ENCODE results near the gene IGHMBP2. TPM values are rescaled to one million over a fixed set of nuclear protein-coding genes. Genes with fewer than 3 reads are reported as not detected.
"Not testable (repeated sequence)": the region's sequence is repeated elsewhere in the genome, so short reads cannot be mapped to it uniquely, and the experiment has no call there.

IGHMBP2 gene
- total RNA-seq, 1 experiment from 2014 or later: 27.8 TPM

DNA sequence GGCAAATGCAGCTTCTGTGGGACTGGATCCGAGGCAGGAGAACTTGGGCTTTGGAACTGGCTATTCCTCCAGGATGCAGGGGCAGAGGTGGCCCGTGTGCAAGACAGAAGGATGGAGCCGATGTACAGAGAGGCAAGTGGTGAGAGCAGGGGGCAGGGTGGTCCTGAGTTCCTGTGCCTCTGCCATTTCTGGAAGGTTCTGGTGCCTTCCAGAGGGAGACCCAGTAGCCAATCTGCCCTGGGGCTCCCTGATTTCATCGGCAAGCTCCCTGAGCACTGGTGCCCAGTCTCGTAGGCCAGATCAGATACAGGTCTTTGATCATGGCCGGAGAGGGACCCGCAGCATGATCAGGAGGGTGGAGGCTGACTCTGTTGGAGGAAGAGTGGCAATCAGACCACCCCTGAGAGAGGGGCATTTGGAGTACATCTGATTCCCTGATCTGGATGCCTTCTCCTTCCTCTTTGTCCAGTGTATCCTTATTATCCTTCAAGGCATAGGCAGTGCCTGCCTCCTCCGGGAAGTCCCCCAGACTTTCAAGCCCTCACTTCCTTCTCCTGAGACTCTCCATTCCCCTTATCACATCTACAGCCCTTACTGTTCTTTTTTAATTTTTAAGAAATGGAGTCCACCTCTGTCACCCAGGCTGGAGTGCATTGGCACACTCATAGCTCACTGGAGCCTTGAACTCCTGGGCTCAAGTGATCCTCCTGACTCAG lies 67.4 kb downstream of the IGHMBP2 start:
- intact Hi-C loops (cut with micrococcal nuclease; ENCODE audit: unreplicated experiment) (no loop called here), in situ Hi-C loops (cut with HindIII; ENCODE audit: low pct_unique_long_range_greater_than_20kb, low sequenced_read_pairs) (no loop called here)
- Histone ChIP-seq H3K4me1 (ENCODE audit: control insufficient read depth, insufficient read depth, low read length) (no peaks in the 10 kb centered on the region), H3K4me3 (ENCODE audit: low read depth in 2 of 2, low read length in 2 of 2) (no peak overlapping the region), H3K27ac (ENCODE audit: low read length) (no peak overlapping the region), H3K9me3 (ENCODE audit: control insufficient read depth, insufficient read depth, low read depth, low read length) (no peaks in the 10 kb centered on the region), H3K27me3 (ENCODE audit: control insufficient read depth, insufficient read depth, low read length) (peaks cover 6% of the 10 kb centered on the region; the same call in 1 of the 2 replicates), H3K36me3 (ENCODE audit: control insufficient read depth, insufficient read depth, low read length) (no peaks in the 10 kb centered on the region)
- DNase-seq (ENCODE audit: low read depth, low spot score) (no peak), ATAC-seq (no peak)
- CTCF ChIA-PET: no interaction called here
- TF ChIP-seq TCF7L2 (IDR thresholded peaks at IDR 0.05; ENCODE audit: low read depth, low read length): no peak
- TF ChIP-seq, protein P1, sequence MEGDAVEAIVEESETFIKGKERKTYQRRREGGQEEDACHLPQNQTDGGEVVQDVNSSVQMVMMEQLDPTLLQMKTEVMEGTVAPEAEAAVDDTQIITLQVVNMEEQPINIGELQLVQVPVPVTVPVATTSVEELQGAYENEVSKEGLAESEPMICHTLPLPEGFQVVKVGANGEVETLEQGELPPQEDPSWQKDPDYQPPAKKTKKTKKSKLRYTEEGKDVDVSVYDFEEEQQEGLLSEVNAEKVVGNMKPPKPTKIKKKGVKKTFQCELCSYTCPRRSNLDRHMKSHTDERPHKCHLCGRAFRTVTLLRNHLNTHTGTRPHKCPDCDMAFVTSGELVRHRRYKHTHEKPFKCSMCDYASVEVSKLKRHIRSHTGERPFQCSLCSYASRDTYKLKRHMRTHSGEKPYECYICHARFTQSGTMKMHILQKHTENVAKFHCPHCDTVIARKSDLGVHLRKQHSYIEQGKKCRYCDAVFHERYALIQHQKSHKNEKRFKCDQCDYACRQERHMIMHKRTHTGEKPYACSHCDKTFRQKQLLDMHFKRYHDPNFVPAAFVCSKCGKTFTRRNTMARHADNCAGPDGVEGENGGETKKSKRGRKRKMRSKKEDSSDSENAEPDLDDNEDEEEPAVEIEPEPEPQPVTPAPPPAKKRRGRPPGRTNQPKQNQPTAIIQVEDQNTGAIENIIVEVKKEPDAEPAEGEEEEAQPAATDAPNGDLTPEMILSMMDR (IDR thresholded peaks at IDR 0.05): no peak
- TF ChIP-seq SIN3A (IDR thresholded peaks at IDR 0.05; ENCODE audit: borderline replicate concordance, insufficient read depth, low read depth, low read length): no peak
- TF ChIP-seq, protein P2, sequence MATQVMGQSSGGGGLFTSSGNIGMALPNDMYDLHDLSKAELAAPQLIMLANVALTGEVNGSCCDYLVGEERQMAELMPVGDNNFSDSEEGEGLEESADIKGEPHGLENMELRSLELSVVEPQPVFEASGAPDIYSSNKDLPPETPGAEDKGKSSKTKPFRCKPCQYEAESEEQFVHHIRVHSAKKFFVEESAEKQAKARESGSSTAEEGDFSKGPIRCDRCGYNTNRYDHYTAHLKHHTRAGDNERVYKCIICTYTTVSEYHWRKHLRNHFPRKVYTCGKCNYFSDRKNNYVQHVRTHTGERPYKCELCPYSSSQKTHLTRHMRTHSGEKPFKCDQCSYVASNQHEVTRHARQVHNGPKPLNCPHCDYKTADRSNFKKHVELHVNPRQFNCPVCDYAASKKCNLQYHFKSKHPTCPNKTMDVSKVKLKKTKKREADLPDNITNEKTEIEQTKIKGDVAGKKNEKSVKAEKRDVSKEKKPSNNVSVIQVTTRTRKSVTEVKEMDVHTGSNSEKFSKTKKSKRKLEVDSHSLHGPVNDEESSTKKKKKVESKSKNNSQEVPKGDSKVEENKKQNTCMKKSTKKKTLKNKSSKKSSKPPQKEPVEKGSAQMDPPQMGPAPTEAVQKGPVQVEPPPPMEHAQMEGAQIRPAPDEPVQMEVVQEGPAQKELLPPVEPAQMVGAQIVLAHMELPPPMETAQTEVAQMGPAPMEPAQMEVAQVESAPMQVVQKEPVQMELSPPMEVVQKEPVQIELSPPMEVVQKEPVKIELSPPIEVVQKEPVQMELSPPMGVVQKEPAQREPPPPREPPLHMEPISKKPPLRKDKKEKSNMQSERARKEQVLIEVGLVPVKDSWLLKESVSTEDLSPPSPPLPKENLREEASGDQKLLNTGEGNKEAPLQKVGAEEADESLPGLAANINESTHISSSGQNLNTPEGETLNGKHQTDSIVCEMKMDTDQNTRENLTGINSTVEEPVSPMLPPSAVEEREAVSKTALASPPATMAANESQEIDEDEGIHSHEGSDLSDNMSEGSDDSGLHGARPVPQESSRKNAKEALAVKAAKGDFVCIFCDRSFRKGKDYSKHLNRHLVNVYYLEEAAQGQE (IDR thresholded peaks at IDR 0.05; ENCODE audit: insufficient read depth in 1 of 2, low read depth in 2 of 2, low read length in 1 of 2): no peak
- no peak for TF ChIP-seq POLR2AphosphoS5 (IDR thresholded peaks at IDR 0.05; ENCODE audit: low read depth, low read length)
- no TSS peak for BruUV-seq (replicated peaks)
- POLR2A ChIA-PET: interaction anchor here (0.6 kb wide), 2 partner anchors 32 to 1399 kb away, joined by 3 read pairs; no protein-coding TSS in a partner anchor

DNA sequence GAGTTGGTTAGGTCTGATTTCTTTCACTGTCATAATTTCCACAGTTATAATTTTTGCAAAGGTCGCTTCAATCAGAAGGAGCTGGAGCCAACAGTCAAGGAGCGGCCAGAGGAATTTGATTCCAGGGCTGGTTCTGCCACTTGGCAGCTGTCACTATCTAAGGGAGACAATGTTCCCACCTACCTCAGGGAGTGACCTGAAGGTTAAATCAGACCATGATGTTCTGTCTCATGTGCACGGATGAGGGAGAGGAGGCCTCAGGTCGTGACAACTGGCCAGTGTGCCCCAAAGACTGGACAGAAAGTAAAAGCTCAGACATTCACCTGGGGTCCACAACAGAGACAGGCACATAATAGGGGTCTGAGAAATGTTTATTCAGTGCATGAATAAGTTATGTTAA lies 69.5 kb downstream of the IGHMBP2 start:
- intact Hi-C loops (cut with micrococcal nuclease; ENCODE audit: unreplicated experiment): no loop called here
- BruUV-seq (replicated peaks): no TSS peak

DNA sequence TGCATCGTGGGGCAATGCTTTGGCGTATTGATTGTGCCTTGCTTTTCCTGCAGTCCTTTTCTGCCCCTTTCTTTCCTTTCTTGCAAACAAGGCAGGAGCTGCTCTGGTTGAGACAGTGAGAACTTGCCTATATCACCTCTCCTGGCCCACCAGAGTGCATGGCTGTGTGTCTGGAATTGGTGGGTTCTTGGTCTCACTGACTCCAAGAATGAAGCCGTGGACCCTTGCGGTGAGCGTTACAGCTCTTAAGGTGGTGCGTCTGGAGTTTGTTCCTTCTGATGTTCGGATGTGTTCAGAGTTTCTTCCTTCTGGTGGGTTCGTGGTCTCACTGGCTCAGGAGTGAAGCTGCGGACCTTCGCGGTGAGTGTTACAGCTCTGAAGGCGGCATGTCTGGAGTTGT lies 70.0 kb downstream of the IGHMBP2 start:
- H3K9me3 ChIP-seq (ENCODE audit: control insufficient read depth, insufficient read depth, low read depth, low read length); in situ Hi-C loops (cut with HindIII; ENCODE audit: low pct_unique_long_range_greater_than_20kb, low sequenced_read_pairs); BruUV-seq (replicated peaks); H3K4me3 ChIP-seq (ENCODE audit: low read depth in 2 of 2, low read length in 2 of 2); CTCF ChIA-PET; H3K36me3 ChIP-seq (ENCODE audit: control insufficient read depth, insufficient read depth, low read length); H3K27me3 ChIP-seq (ENCODE audit: control insufficient read depth, insufficient read depth, low read length); intact Hi-C loops (cut with micrococcal nuclease; ENCODE audit: unreplicated experiment); POLR2A ChIA-PET; DNase-seq (ENCODE audit: low read depth, low spot score); H3K4me1 ChIP-seq (ENCODE audit: control insufficient read depth, insufficient read depth, low read length); H3K27ac ChIP-seq (ENCODE audit: low read length); ATAC-seq: not testable (repeated sequence)

More for the DNA sequence above, 69.5 kb downstream of the IGHMBP2 start:
- in situ Hi-C loops (cut with HindIII; ENCODE audit: low pct_unique_long_range_greater_than_20kb, low sequenced_read_pairs): no loop called here
- Histone ChIP-seq H3K4me3 (ENCODE audit: low read depth in 2 of 2, low read length in 2 of 2) (no peak overlapping the region), H3K27ac (ENCODE audit: low read length) (no peak overlapping the region), H3K36me3 (ENCODE audit: control insufficient read depth, insufficient read depth, low read length) (no peaks in the 10 kb centered on the region), H3K9me3 (ENCODE audit: control insufficient read depth, insufficient read depth, low read depth, low read length) (no peaks in the 10 kb centered on the region), H3K27me3 (ENCODE audit: control insufficient read depth, insufficient read depth, low read length) (peaks cover 6% of the 10 kb centered on the region; the same call in 1 of the 2 replicates), H3K4me1 (ENCODE audit: control insufficient read depth, insufficient read depth, low read length) (no peaks in the 10 kb centered on the region)
- TF ChIP-seq, protein P2 (IDR thresholded peaks at IDR 0.05; ENCODE audit: insufficient read depth in 1 of 2, low read depth in 2 of 2, low read length in 1 of 2): no peak
- TF ChIP-seq POLR2AphosphoS5 (IDR thresholded peaks at IDR 0.05; ENCODE audit: low read depth, low read length): no peak
- ChIA-PET POLR2A (no interaction called here), CTCF (no interaction called here)
- DNase-seq (ENCODE audit: low read depth, low spot score) (no peak), ATAC-seq (no peak)

Measured in Panc1 (cell line).